HG02885 (cell line): ENCODE results near the gene PSMB3.
"Not testable (repeated sequence)": the region's sequence is repeated elsewhere in the genome, so short reads cannot be mapped to it uniquely, and the experiment has no call there.

Experiments
- ATAC-seq: cut with Tn5 transposase; IDR thresholded peaks from one replicate; pipeline ENCODE4 v1.9.1; 2021; ENCODE audit warnings: mild to moderate bottlenecking; ENCODE audit not compliant: unreplicated experiment, poor library complexity

The PSMB3 gene

DNA sequence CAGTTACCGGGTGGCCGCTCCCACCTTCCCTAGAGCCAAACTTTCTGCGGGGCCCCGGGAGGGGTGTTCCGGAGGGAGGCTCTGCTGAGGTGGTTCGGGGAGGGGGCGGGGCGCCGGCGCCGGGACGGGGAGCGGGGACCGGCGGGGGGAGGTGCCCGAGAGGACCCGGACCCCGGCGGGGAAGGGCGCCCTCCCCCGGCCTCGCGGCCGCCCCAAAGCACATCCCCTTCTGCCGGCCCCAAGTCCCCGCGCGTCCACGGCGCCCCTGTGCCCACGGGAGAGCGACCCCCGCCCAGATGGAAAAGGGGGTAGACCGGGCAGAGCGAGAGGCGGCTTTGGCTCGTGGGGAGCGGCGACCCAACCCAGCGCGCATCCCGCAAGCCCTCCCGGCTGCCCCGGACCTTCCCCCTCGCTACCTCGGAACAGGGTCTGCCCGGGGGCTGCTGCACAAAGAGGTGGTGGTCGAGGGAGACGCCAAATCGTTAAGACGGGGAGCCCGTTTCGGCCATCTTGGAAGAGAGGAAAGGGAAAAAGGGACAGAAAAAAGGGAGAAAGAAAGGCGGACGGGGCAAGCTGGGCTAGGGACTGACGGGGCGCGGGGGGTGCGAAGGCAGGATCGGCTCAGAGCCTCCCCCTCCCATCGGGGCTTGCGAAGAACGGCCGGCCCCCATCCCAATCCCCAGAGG is 4.9 kb upstream of the PSMB3 start:
- no peak for ATAC-seq

GRCh38 chr17:38748149-38748891 is 4.2 kb upstream of the PSMB3 start, which contains the start of gene PCGF2:
Gene PCGF2 (minus strand): TSS chr17:38748336. CDS start chr17:38740402, 7,934 bp downstream.
- ATAC-seq, result no peak

DNA sequence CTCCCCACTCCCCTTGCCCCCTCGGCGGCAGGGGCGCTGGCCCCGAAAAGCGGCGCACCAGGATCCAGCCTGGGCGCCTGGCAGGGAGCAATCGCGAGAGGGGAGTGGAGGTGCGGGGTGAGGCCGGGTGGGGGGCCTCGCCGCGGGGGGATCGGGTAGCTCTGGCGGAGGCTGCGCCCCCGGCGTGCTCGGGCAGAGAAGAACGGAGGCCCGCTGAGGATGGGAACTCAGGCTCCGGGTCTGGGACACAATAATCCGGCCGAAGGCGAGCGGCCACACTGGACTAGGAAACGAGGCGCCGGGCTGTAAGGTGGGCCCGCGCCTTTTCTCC is 3.7 kb upstream of the PSMB3 start:
- no peak for ATAC-seq

DNA sequence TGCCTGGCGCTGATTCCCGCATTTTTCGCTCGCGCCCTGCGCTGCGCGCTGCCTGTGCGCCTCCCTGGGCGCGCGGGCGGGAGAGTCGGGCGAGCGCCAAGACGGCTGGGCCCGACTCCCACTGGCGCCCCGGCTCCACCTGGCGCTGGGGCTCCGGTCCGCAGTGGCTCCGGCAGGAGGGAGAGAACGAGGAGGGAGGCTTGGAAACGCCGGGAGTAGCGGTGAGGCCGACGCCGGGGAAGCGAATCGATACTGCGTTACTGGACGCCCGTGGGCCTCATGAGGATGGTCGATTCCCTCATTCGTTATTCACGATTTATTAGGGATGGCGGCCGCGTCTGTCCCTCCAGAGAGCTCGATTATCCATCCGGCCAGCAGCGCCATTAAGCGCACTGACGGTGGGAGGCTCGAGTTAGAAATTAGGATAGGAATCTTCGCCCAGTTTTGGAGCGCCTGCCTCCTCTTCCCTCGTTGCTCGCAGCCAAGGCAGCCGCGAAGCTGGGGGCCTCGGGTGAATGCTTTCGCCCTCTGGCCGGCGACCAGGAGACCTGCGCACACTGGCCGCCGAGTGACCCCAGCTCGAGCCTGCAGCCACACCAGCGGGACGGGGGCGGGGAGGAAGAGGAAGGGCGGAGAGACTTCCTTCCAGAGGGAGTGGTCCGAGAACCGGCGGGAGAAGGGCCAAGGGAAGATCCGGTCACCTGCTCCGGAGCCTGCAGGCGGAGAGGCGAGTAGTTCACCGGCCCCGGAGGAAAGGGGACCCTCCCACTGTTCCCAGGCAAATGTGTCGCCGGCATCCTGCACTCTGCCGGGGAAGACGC is 3.1 kb upstream of the PSMB3 start:
- ATAC-seq, result no peak

GRCh38 chr17:38750044-38750311 is 2.6 kb upstream of the PSMB3 start:
- no peak for ATAC-seq

DNA sequence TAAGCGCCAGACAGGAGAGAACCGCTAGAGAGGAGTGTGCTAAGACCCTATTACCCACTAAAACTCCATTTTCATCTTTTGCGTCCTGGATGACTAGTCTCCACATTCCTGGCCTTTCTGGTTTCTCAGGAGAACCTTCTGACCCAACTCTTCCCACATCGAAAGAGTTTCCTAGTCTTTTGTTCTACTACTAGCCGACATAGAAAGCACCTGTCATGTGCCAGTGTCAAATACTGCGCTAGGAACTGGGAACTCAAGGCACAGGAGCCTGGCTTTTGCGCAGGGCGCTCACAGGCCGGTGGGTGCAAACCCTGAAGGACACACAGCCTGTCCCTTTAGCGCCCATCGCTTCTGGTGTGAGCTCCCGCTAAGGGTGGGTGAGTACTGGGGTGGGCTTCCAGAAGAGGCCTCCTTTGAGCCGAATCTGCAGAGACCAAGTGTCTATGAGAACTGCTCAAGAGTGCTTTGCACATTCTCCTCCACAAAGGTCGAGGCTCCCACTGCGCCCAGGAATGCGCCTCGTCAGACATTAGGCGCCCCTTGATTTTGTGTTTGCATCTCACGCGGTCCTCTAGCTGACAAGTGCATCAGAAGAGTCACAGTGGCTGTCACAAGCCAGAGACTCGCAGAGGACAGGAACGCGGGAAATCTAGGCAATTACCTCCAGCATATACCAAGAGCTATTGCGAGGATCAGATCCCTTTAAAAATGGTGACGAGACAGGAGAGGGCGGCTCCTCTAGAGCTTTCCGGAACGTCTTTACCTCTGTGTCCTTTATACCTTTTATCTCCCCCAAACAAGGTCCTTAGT is 2.0 kb upstream of the PSMB3 start:
- ATAC-seq, result no peak

GRCh38 chr17:38751144-38751807 is 1.3 kb upstream of the PSMB3 start:
- no peak for ATAC-seq

DNA sequence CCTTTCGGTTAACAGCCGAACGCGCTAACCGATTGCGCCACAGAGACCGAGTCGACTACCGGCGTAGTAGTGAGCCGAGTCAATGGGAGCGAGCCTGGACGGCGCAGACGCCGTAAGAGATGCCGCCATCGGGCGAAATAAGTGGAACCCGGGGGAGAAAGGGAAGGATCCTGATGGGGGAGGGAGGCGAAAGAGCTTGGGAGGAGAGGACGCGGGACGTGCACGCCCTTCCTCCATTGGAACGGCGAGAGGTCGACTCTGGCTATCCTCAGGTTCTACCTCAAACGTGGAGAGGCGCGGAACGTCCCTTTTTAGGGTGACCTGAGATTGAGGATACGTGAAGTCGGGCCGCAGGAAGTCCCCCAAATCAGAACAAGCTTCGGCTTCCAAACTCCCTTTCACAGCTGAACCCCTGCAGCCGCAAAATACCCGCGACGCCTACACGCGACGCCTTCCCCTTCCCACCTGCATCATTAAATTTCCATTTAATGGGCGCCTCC is 683 bp upstream of the PSMB3 start:
- ATAC-seq, result peak; percentile 21

DNA sequence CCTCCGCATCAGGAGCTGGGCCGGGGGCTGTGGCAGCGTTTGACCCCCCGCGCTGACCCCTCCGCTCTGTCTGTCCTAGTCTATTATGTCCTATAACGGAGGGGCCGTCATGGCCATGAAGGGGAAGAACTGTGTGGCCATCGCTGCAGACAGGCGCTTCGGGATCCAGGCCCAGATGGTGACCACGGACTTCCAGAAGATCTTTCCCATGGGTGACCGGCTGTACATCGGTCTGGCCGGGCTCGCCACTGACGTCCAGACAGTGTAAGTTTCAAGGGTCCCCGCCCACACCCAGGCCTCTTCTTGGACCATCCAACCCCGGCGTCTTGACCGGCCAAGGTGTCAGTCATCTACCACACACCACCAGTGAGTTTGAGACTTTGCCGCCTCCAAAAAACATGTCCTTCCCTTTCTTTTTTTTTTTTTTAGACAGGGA is 548 bp downstream of the PSMB3 start:
- no peak for ATAC-seq

DNA sequence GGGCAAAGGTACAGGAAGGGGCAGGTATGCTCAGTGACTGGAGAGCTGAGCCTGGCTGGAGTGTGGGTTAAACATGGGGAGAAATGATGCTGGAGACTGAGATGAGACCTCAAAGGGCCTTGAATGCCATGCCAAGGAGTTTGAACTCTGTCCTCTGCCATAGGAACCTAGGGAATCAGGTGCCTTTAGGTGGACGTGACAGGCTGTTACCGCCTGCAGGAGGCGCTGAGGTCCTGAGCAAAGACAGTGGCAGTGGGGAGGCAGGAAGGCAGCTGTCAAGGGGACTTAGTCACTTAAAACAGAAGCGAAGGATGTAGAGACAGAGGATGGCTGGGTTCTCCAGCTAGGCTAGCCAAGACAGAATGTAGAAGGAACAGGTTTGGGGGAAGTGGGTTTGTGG is 9.1 kb downstream of the PSMB3 start:
- ATAC-seq, result no peak

DNA sequence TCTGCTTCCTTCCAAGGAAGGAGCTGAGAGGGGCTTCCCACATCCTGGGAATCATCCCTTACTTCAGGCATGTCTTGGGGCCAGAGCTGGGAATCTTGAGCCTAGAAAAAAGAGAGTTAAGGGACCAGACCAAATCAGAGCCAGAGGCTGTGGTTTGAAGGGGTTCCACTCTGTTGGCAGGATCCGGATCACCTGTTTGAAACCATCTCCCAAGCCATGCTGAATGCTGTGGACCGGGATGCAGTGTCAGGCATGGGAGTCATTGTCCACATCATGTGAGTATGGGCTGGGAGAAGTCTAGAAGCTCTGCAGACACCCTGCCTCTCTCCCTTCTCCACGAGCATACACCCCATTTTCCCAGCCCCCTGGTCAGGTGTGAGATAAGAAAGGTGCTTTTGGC is 9.7 kb downstream of the PSMB3 start:
- ATAC-seq, result no peak

DNA sequence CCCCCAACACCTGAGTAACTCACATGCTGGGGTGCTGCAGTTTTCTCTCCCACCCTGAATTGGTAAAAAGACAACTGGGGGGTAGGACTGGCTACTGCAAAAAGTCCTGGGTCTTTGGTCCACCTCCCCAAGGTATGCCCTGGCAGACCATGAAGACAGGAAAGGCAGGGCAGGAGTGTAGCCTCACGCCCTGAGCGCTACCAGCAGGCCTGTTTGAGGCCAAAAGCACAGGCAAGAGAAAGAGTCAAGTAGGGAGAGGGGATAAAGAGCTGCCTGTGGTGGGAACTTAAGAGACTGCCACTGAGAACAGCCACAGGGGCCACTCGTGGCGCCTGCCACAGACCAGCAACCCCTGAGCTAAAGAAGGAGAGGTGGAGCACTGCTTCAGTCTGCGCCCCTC is 13.8 kb downstream of the PSMB3 start:
- no peak for ATAC-seq

DNA sequence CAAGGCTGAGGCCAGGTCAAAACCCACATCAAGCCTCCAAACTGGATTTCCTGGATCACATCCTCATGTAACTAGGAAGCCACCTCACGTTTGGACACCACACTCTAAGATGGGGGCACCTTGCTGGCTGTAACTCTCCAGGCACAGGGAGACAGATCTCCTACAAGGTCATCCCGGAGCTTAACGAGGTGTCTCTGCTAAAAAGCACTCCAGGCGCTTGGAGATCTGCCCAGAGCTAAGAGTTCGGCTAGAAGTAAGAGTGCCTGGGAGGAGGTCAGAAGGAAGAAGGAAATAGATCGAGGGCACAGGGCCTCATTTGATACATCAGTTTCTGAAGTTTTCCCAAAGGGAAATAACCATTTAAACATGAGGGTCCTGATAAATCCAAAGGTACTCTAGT is 15.9 kb downstream of the PSMB3 start:
- ATAC-seq, result no peak

GRCh38 chr17:38773258-38773657 is 20.7 kb downstream of the PSMB3 start:
- no peak for ATAC-seq

DNA sequence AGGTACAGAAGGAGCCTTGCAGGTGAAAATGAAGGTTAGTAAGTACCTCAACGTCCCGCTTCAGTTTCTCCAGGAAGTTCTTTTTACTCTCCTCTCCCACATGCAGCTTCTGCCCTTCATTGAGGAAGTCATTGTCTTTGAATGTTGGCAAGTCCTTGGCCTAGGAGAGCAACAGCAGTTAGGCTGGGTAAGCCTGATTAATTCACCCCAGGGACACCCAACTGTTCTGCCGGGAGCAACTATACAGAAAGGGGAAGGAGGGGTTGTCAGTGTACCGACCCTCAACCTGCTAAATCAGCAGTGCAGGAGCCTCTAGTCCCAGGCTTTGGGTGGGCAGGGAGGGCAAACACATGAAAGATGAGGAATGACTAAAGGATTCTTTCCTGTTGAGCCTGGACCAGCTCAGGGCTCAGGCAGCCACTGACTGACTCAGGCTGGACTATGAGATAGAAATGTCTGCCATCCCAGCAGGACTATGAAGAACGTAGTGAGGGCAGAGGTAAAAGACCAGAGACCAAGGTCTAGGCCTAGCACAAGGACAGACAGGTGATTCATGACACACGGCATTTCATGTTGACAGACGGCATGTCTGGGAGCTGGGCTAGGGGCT is 25.2 kb downstream of the PSMB3 start:
- no peak for ATAC-seq

DNA sequence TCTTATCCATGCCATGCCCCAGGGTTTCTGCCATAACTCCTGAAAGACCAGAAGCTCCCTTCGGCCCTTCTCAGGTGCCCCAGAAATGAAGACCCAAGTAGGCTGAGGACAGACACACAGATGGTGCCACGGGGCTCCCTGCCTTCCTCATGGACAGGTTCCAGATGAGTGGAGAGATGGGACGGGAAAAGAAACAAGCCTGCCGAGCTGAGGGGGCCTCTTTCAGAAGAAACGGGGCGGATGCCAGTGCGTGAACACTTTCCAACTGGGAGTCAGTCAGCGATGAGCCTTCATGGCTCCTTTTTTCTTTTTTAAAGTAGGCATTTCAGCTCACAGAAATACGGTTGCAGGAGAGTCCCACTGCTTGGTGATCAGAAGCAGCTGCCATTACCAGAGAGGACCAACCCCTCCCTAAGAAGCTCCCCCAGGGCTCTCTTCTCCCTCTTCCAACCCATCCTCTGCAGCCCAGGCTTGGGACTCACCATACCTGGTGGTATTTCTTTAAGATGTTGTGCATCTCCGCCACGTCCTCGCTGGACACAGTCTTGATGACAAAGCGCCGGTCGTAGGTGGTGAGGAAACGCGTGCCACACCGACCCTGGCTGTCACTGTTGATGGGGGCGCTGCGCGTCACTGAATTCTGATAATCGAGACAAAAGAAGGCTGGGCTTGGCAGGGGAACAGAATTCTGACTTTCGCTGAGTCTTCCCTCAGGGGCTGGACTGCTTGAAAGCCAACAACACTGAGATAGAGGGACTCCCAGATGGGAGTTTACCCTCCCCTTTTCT is 27.6 kb downstream of the PSMB3 start:
- no peak for ATAC-seq

DNA sequence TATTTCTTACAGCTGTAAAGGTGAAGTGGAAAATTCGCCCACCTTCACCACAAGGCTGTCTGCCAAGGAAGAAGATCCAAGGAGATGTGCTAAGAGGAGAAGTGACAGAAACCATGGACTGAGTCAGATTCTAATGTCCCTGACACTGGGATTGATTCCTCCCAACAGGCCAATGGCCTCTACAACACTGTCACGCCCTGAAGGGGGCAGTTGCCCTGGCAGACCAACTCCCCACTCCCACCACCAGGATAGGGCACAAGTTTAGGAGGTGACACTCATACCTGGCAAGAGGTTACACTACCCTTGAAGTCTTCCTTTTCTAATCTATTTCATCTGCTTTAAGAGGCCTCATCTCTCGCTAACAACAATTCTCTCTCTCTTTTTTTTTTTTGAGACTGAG is 30.7 kb downstream of the PSMB3 start:
- no peak for ATAC-seq

GRCh38 chr17:38786372-38786771 is 33.8 kb downstream of the PSMB3 start:
- no peak for ATAC-seq

- not testable (repeated sequence) for ATAC-seq
Measured at GRCh38 chr17:38787999-38788398, 35.5 kb downstream of the PSMB3 start.
